Measurements from ENCODE around the gene RHPN2. TPM values are rescaled to one million over a fixed set of nuclear protein-coding genes. Genes with fewer than 3 reads are reported as not detected.

RHPN2 gene
- total RNA-seq, 1 experiment from 2014 or later, result 29.2 TPM

- Mint-ChIP-seq H3K36me3 (ENCODE audit: insufficient read depth in 1 of 3, low read depth in 3 of 3) (peaks cover 5 to 20% (median 9%) of the 10 kb centered on the region in 3 experiments; a peak in 6 of 7 replicates), H3K27me3 (ENCODE audit: low read depth) (no peaks in the 10 kb centered on the region), H3K4me1 (peaks cover 4 to 5% of the 10 kb centered on the region in 2 experiments), H3K4me3 (peak overlapping the region; percentile 11 to 59; a peak in 2 of 5 replicates), H3K27ac (no peak overlapping the region), H3K9me3 (no peaks in the 10 kb centered on the region; a peak in 1 of 5 replicates)
- Histone ChIP-seq H2AFZ (ENCODE audit: low read length) (no peak overlapping the region), H2BK20ac (ENCODE audit: low read depth, low read length, poor library complexity, severe bottlenecking) (no peak overlapping the region), H3K27me3 (ENCODE audit: insufficient read depth, low read length) (no peaks in the 10 kb centered on the region), H2BK120ac (ENCODE audit: low read depth, low read length, poor library complexity, severe bottlenecking) (no peak overlapping the region), H3K9me3 (ENCODE audit: control insufficient read depth, low read depth, low read length) (no peaks in the 10 kb centered on the region), H3K23ac (ENCODE audit: insufficient read length, low read depth, low read length) (no peak overlapping the region), H4K5ac (ENCODE audit: insufficient read length, low read depth, low read length) (no peak overlapping the region), H3K79me2 (ENCODE audit: insufficient read depth, low read length) (peaks cover 3% of the 10 kb centered on the region; the same call in 1 of the 2 replicates), H2BK12ac (ENCODE audit: insufficient read length, low read depth, low read length) (no peak overlapping the region), H2AK5ac (ENCODE audit: insufficient read length, low read length) (no peak overlapping the region), H3K9ac (ENCODE audit: extremely low read depth, insufficient read length, low read length) (no peak overlapping the region), H3T11ph (ENCODE audit: low read length) (no peak overlapping the region), H4K8ac (replicated peaks; ENCODE audit: insufficient read length, low read depth, low read length) (no peak overlapping the region), H3K23me2 (ENCODE audit: insufficient read length, low read depth, low read length, poor library complexity, severe bottlenecking) (peaks cover 3% of the 10 kb centered on the region), H3K56ac (ENCODE audit: insufficient read length, low read depth, low read length) (no peak overlapping the region), H3K14ac (ENCODE audit: insufficient read depth, low read length) (no peak overlapping the region), H2BK5ac (ENCODE audit: insufficient read length, low read length) (no peak overlapping the region), H3K4me1 (ENCODE audit: insufficient read depth, low read length) (no peaks in the 10 kb centered on the region), H2BK15ac (ENCODE audit: low read depth, low read length) (no peak overlapping the region), H3K4me2 (ENCODE audit: insufficient read depth, insufficient read length, low read length) (no peak overlapping the region), H3K18ac (ENCODE audit: insufficient read length, low read depth, low read length) (no peak overlapping the region), H3K4ac (ENCODE audit: low read depth, low read length) (no peak overlapping the region), H3K79me1 (ENCODE audit: insufficient read depth, low read depth, low read length, poor library complexity, severe bottlenecking) (no peaks in the 10 kb centered on the region), H4K20me1 (ENCODE audit: control insufficient read depth, insufficient read depth, insufficient read length) (no peaks in the 10 kb centered on the region), H4K91ac (ENCODE audit: insufficient read length, low read depth, low read length) (no peak overlapping the region), H3K27ac (ENCODE audit: insufficient read length, low read depth, low read length) (no peak overlapping the region)
- no CpG with 5 or more reads among the region's 10 CpGs for WGBS (ENCODE audit: extremely low coverage, insufficient read length, low lambda C conversion rate)
- DNase-seq, result no peak
- TF ChIP-seq CTCF (conservative IDR thresholded peaks at IDR 0.05), result no peak
These were observed 95.1 kb downstream of the RHPN2 start for GRCh38 chr19:32969549-32969948.

All from H9 (cell line).